HL-60 (cell line): ENCODE results near the gene APLP2.

Source experiments
- DNase-seq, 2 experiments: peaks; one replicate each; pipeline ENCODE4 v3.0.0-alpha.2; 2010 to 2020; ENCODE audit warnings: low read depth in 1 of 2, low spot score in 1 of 2
- H3K27ac ChIP-seq: fragments of 250-450 bp; sonication (Bioruptor Pico); replicated peaks from 2 replicates; pipeline ENCODE4 v1.5.1; 2020; ENCODE audit warnings: mild to moderate bottlenecking, moderate library complexity
- H3K27me3 ChIP-seq: fragments of 250-450 bp; sonication (Bioruptor Pico); 2 replicates; pipeline ENCODE4 v1.5.1; 2021; ENCODE audit warnings: mild to moderate bottlenecking, moderate library complexity; ENCODE audit not compliant: insufficient read depth, poor library complexity, severe bottlenecking
- H3K4me3 ChIP-seq: replicated peaks from 2 replicates; pipeline ENCODE4 v1.5.1; 2011; ENCODE audit warnings: mild to moderate bottlenecking, control low read depth, low read length; ENCODE audit not compliant: insufficient read depth
- GABPA ChIP-seq: IDR thresholded peaks from 2 replicates; pipeline ENCODE4 v1.6.1; 2012; ENCODE audit warnings: low read depth
- POLR2AphosphoS5 ChIP-seq: IDR thresholded peaks from 2 replicates; pipeline ENCODE4 v1.6.1; 2012; ENCODE audit warnings: low read depth
- SPI1 ChIP-seq: IDR thresholded peaks from 2 replicates; pipeline ENCODE4 v1.6.1; 2012; ENCODE audit warnings: low read depth, mild to moderate bottlenecking, borderline replicate concordance
- TF ChIP-seq, protein P1 (sequence below): IDR thresholded peaks from one replicate; pipeline ENCODE4 v1.5.1; 2011; ENCODE audit warnings: low read length, control low read depth, inconsistent platforms; ENCODE audit not compliant: insufficient read depth
- TF ChIP-seq, protein P2 (sequence below): IDR thresholded peaks from 2 replicates; pipeline ENCODE4 v1.6.1; 2012; ENCODE audit warnings: low read depth; ENCODE audit not compliant: insufficient replicate concordance

APLP2 gene

GRCh38 chr11:130031056-130031455 lies 38.6 kb upstream of the APLP2 start:
- Histone ChIP-seq H3K27ac (no peak overlapping the region), H3K4me3 (no peak overlapping the region), H3K27me3 (no peaks in the 10 kb centered on the region)
- no peak for DNase-seq
- TF ChIP-seq SPI1 (no peak), POLR2AphosphoS5 (no peak), GABPA (no peak)
- TF ChIP-seq, protein P1, sequence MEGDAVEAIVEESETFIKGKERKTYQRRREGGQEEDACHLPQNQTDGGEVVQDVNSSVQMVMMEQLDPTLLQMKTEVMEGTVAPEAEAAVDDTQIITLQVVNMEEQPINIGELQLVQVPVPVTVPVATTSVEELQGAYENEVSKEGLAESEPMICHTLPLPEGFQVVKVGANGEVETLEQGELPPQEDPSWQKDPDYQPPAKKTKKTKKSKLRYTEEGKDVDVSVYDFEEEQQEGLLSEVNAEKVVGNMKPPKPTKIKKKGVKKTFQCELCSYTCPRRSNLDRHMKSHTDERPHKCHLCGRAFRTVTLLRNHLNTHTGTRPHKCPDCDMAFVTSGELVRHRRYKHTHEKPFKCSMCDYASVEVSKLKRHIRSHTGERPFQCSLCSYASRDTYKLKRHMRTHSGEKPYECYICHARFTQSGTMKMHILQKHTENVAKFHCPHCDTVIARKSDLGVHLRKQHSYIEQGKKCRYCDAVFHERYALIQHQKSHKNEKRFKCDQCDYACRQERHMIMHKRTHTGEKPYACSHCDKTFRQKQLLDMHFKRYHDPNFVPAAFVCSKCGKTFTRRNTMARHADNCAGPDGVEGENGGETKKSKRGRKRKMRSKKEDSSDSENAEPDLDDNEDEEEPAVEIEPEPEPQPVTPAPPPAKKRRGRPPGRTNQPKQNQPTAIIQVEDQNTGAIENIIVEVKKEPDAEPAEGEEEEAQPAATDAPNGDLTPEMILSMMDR = no peak
- TF ChIP-seq, protein P2, sequence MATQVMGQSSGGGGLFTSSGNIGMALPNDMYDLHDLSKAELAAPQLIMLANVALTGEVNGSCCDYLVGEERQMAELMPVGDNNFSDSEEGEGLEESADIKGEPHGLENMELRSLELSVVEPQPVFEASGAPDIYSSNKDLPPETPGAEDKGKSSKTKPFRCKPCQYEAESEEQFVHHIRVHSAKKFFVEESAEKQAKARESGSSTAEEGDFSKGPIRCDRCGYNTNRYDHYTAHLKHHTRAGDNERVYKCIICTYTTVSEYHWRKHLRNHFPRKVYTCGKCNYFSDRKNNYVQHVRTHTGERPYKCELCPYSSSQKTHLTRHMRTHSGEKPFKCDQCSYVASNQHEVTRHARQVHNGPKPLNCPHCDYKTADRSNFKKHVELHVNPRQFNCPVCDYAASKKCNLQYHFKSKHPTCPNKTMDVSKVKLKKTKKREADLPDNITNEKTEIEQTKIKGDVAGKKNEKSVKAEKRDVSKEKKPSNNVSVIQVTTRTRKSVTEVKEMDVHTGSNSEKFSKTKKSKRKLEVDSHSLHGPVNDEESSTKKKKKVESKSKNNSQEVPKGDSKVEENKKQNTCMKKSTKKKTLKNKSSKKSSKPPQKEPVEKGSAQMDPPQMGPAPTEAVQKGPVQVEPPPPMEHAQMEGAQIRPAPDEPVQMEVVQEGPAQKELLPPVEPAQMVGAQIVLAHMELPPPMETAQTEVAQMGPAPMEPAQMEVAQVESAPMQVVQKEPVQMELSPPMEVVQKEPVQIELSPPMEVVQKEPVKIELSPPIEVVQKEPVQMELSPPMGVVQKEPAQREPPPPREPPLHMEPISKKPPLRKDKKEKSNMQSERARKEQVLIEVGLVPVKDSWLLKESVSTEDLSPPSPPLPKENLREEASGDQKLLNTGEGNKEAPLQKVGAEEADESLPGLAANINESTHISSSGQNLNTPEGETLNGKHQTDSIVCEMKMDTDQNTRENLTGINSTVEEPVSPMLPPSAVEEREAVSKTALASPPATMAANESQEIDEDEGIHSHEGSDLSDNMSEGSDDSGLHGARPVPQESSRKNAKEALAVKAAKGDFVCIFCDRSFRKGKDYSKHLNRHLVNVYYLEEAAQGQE = no peak

DNA sequence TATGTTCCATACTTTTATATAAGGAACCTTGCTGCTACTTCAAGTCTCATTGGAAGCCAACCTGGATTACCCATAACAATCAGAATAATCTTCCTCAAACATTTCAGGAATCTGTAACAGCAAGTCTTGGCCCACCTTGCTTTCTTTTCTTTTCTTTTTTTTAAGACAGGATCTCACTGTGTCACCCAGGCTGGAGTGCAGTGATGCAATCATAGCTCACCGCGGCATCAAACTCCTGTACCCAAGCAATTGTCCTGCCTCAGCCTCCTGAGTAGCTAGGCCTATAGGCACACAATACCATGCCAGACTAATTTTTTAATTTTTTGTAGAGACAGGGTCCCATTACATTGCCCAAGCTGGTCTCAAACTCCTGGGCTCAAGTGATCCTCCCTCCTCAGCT lies 37.7 kb upstream of the APLP2 start:
- no peak for DNase-seq
- no peak overlapping the region for H3K27ac ChIP-seq
- H3K27me3 ChIP-seq = no peaks in the 10 kb centered on the region
- no peak overlapping the region for H3K4me3 ChIP-seq
- TF ChIP-seq, protein P2 = no peak
- TF ChIP-seq GABPA (no peak), POLR2AphosphoS5 (no peak), SPI1 (no peak)
- TF ChIP-seq, protein P1 = no peak

DNA sequence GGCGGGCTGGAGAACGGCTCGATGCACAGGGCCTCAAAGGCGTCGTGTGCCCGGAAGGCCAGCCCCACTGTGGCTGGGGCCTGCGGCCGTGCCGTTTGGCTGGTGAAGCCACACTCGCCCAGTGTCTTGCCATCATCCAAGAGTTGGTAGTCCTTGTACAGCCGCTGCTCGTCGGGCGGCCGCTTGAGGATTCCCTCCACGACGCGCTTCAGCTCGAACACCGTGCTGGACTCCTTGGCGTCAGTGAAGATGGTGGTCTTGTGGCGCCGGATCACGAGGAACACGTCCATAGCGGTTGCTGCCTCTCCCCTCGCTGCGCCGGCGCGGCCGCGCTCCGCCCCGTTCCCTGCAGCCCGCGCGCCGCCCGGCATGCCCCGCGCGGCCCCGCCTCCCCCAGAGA lies 36.8 kb upstream of the APLP2 start:
- no peak for DNase-seq
- Histone ChIP-seq H3K27ac (no peak overlapping the region), H3K4me3 (no peak overlapping the region), H3K27me3 (no peaks in the 10 kb centered on the region)
- TF ChIP-seq SPI1 (no peak), GABPA (no peak), POLR2AphosphoS5 (no peak)
- TF ChIP-seq, protein P2 = no peak
- TF ChIP-seq, protein P1 = no peak
